HepG2 (cell line): ENCODE data around the gene MPP1. TPM values are rescaled to one million over a fixed set of nuclear protein-coding genes. Genes with fewer than 3 reads are reported as not detected.
A peak's percentile ranks its signal among the peaks of the same experiment; 100 is the strongest.

Experiments
- ATAC-seq: fragments of 200-7000 bp; cut with Tn5 transposase; 3 replicates; pipeline ENCODE4 v1.9.1; 2020; ENCODE audit warnings: mild to moderate bottlenecking, moderate library complexity
- BruUV-seq: library from RNA; stranded (reverse); fragments of 400-500 nt; replicated peaks from 2 replicates; lab custom pipeline; 2021; lab: Mats Ljungman, UMichigan
- CTCF ChIA-PET: fragments of 300-600 bp; formaldehyde crosslinking; extraction: SDS; loops from one replicate; lab custom pipeline; 2021; ENCODE audit warnings: low total read pairs, inconsistent platforms, low intra/inter-chr PET ratio; lab: Yijun Ruan, JAX
- POLR2A ChIA-PET: fragments of 350-600 bp; sonication (Branson Sonifier 250); formaldehyde crosslinking; loops from one replicate; lab custom pipeline; 2020; ENCODE audit warnings: antibody characterized with exemption, inconsistent platforms; lab: Yijun Ruan, JAX
- DNase-seq: peaks from one replicate; pipeline ENCODE4 v3.0.0-alpha.2; 2015; ENCODE audit warnings: low spot score
- FAIRE-seq: peaks from 3 replicates; lab custom pipeline; 2011; peaks lifted over from hg19 to GRCh38; lab: Jason Lieb, UNC
- H2AFZ ChIP-seq: one replicate; pipeline ENCODE4 v1.6.1; 2011; ENCODE audit warnings: low read length, inconsistent platforms
- H3K27ac ChIP-seq: fragments of 300-600 bp; 3 replicates; pipeline ENCODE4 v1.8.0; 2011; ENCODE audit warnings: mixed run types, mild to moderate bottlenecking, mixed read lengths, low read length, inconsistent platforms; ENCODE audit not compliant: insufficient read depth; ENCODE audit errors: extremely low read length
- H3K27me3 ChIP-seq, 2 experiments: fragments of 200-600 bp in 1 of 2; 2 replicates in 1 of 2; 3 replicates in 1 of 2; pipeline versions ENCODE4 v1.6.0 to v1.8.0; 2011; ENCODE audit warnings: low read length in 2 of 2, mild to moderate bottlenecking in 2 of 2, moderate library complexity in 2 of 2, inconsistent platforms in 1 of 2; ENCODE audit not compliant: insufficient read depth in 2 of 2, control insufficient read depth in 1 of 2
- H3K36me3 ChIP-seq, 2 experiments: fragments of 200-600 bp in 1 of 2; replicated peaks in 1 of 2; 2 replicates in 1 of 2; 3 replicates in 1 of 2; pipeline versions ENCODE4 v1.5.1 to v1.8.0; 2011; ENCODE audit warnings: low read length in 2 of 2, inconsistent platforms in 1 of 2; ENCODE audit not compliant: insufficient read depth in 2 of 2, control insufficient read depth in 1 of 2
- H3K4me1 ChIP-seq: 2 replicates; pipeline ENCODE4 v1.5.1; 2012; ENCODE audit warnings: low read length, inconsistent platforms; ENCODE audit not compliant: insufficient read depth
- H3K4me2 ChIP-seq: 2 replicates; pipeline ENCODE4 v1.6.0; 2011; ENCODE audit warnings: low read depth, low read length, inconsistent platforms
- H3K4me3 ChIP-seq, 3 experiments: fragments of 200-600 bp in 1 of 3; sonication (generic), shearing (Covaris generic) in 1 of 3; replicated peaks in 1 of 3; 2 replicates each; pipeline ENCODE4 v1.5.1; 2011 to 2016; ENCODE audit warnings: low read length in 3 of 3, inconsistent platforms in 2 of 3, low read depth in 2 of 3, mild to moderate bottlenecking in 2 of 3, control low read depth in 1 of 3, mixed read lengths in 1 of 3; ENCODE audit not compliant: insufficient read depth in 1 of 3
- H3K79me2 ChIP-seq: one replicate; pipeline ENCODE4 v1.6.1; 2011; ENCODE audit warnings: low read length, inconsistent platforms; ENCODE audit not compliant: insufficient read depth
- H3K9ac ChIP-seq: 2 replicates; pipeline ENCODE4 v1.6.0; 2011; ENCODE audit warnings: mild to moderate bottlenecking, low read depth, low read length, inconsistent platforms; ENCODE audit not compliant: insufficient read depth
- H3K9me3 ChIP-seq: 2 replicates; pipeline ENCODE4 v1.5.1; 2012; ENCODE audit warnings: mild to moderate bottlenecking, low read length
- H4K20me1 ChIP-seq: 2 replicates; pipeline ENCODE4 v1.6.0; 2011; ENCODE audit warnings: inconsistent platforms, mild to moderate bottlenecking, low read length, moderate library complexity; ENCODE audit not compliant: insufficient read depth
- CBX5 ChIP-seq: sonication (generic); formaldehyde crosslinking; IDR thresholded peaks from 2 replicates; pipeline ENCODE4 v1.4.0; 2020; ENCODE audit warnings: missing genetic modification reagents, borderline replicate concordance
- DNMT3B ChIP-seq: conservative IDR thresholded peaks from 2 replicates; pipeline ENCODE4 v1.6.1; 2016; ENCODE audit warnings: missing biosample characterization, control low read depth
- E2F2 ChIP-seq: sonication (generic); formaldehyde crosslinking; IDR thresholded peaks from 2 replicates; pipeline ENCODE4 v1.4.0; 2020; ENCODE audit warnings: missing genetic modification reagents, borderline replicate concordance
- HNF1A ChIP-seq, 2 experiments: sonication (generic) in 1 of 2; formaldehyde crosslinking in 1 of 2; IDR thresholded peaks; 2 replicates each; pipeline versions ENCODE4 v1.4.0 to v1.6.1; 2016 to 2020; ENCODE audit warnings: borderline replicate concordance in 1 of 2, low read depth in 1 of 2, mild to moderate bottlenecking in 1 of 2, missing genetic modification reagents in 1 of 2
- KLF12 ChIP-seq: sonication (generic); formaldehyde crosslinking; IDR thresholded peaks from 2 replicates; pipeline ENCODE4 v1.4.0; 2020; ENCODE audit warnings: missing genetic modification reagents, borderline replicate concordance
- MAFK ChIP-seq, 2 experiments: IDR thresholded peaks in 1 of 2; conservative IDR thresholded peaks in 1 of 2; 2 replicates each; pipeline ENCODE4 v1.6.1; 2011; ENCODE audit warnings: improper control_type of control experiment in 2 of 2, low read length in 2 of 2
- SP140L ChIP-seq: sonication (generic); formaldehyde crosslinking; IDR thresholded peaks from 2 replicates; pipeline ENCODE4 v1.4.0; 2020; ENCODE audit warnings: missing genetic modification reagents, borderline replicate concordance
- TAF15 ChIP-seq: fragments of 200-400 bp; formaldehyde crosslinking; IDR thresholded peaks from one replicate; pipeline ENCODE4 v1.6.1; 2018; ENCODE audit warnings: mild to moderate bottlenecking, low read depth, low read length; ENCODE audit not compliant: poor library complexity, severe bottlenecking
- ZBTB49 ChIP-seq: sonication (generic); formaldehyde crosslinking; IDR thresholded peaks from 2 replicates; pipeline ENCODE4 v1.4.0; 2020; ENCODE audit warnings: missing genetic modification reagents, borderline replicate concordance
- ZNF207 ChIP-seq: fragments of 450-650 bp; IDR thresholded peaks from 2 replicates; pipeline ENCODE4 v1.6.1; 2016; ENCODE audit warnings: antibody characterized with exemption, borderline replicate concordance
- ZNF24 ChIP-seq: fragments of 450-650 bp; IDR thresholded peaks from 2 replicates; pipeline ENCODE4 v1.6.1; 2017; ENCODE audit warnings: antibody characterized with exemption, mild to moderate bottlenecking
- ZNF572 ChIP-seq: sonication (generic); formaldehyde crosslinking; IDR thresholded peaks from 2 replicates; pipeline ENCODE4 v1.5.1; 2020; ENCODE audit warnings: mild to moderate bottlenecking, missing genetic modification reagents
- ZSCAN20 ChIP-seq: sonication (generic); formaldehyde crosslinking; IDR thresholded peaks from 2 replicates; pipeline ENCODE4 v1.4.0; 2020; ENCODE audit warnings: missing genetic modification reagents, mild to moderate bottlenecking, borderline replicate concordance
- WGBS: methylation state at CpG from one replicate; pipeline ENCODE4 v1.1.6; 2017; ENCODE audit warnings: low lambda C conversion rate; 5-methylcytosine and 5-hydroxymethylcytosine counted together
- in situ Hi-C: cut with HindIII; loops from 2 replicates; pipeline ENCODE4 v1.10.0; 2017; ENCODE audit warnings: low pct_unique_long_range_greater_than_20kb; ENCODE audit not compliant: extremely low pct_ligation_motif_present
- intact Hi-C: fragments of 100-400 bp; cut with micrococcal nuclease; formaldehyde crosslinking; loops from one replicate; pipeline ENCODE4 v1.10.0; 2022; ENCODE audit not compliant: unreplicated experiment
- polyA plus RNA-seq, 8 experiments: library from polyadenylated mRNA; depleted of rRNA in 3 of 8; stranded (reverse) in 7 of 8; unstranded in 1 of 8; fragments of >200 nt; fragmentation: Illumina TruSeq in 4 of 8; extraction: Trizol in 4 of 8; gene quantifications; 2 replicates each; pipeline versions ENCODE4 v1.2.1 to v1.2.3, GENCODE V29; 2011 to 2016; ENCODE audit warnings: low read depth in 4 of 8, missing spikeins in 1 of 8, mixed read lengths in 1 of 8; ENCODE audit not compliant: insufficient read depth in 1 of 8
- total RNA-seq, 5 experiments: library from RNA; depleted of rRNA; stranded (reverse); fragments of >200 nt; fragmentation: Illumina TruSeq; extraction: Trizol; gene quantifications; 2 replicates each; pipeline ENCODE4 v1.2.3, GENCODE V29; 2016; ENCODE audit warnings: low read depth in 1 of 5

Gene MPP1
- total and polyA plus RNA-seq, 2 of the 13 experiments (the other 11 are each of a cell fraction or from before 2014, with no cell fraction given) = 7.8 to 8.1 TPM

GRCh38 chrX:154784149-154784995 is 20.9 kb downstream of the MPP1 start:
- H3K9me3 ChIP-seq = no peaks in the 10 kb centered on the region
- H3K27me3 ChIP-seq = no peaks in the 10 kb centered on the region
- DNase-seq = no peak
- ATAC-seq = no peak
- no peaks in the 10 kb centered on the region for H3K36me3 ChIP-seq
- no peak overlapping the region for H3K4me2 ChIP-seq
- in situ Hi-C loops = no loop called here
- peaks cover 8% of the 10 kb centered on the region for H3K4me1 ChIP-seq
- H3K9ac ChIP-seq = no peak overlapping the region
- H3K4me3 ChIP-seq = no peak overlapping the region
- H4K20me1 ChIP-seq = no peaks in the 10 kb centered on the region
- FAIRE-seq = peak; percentile 30
- POLR2A ChIA-PET = no interaction called here
- no TSS peak for BruUV-seq
- H2AFZ ChIP-seq = no peak overlapping the region
- H3K79me2 ChIP-seq = no peaks in the 10 kb centered on the region
- intact Hi-C loops = no loop called here
- H3K27ac ChIP-seq = no peak overlapping the region
- WGBS = 88% methylated on average over 8 of the region's 13 CpGs
- CTCF ChIA-PET = no interaction called here
- no peak for TF ChIP-seq KLF12 (CRISPR knock-in tag)
- no peak for TF ChIP-seq CBX5 (CRISPR knock-in tag)
- TF ChIP-seq HNF1A (IDR thresholded peaks at IDR 0.05; ENCODE audit: low read depth) = no peak
- TF ChIP-seq HNF1A (CRISPR knock-in tag; IDR thresholded peaks at IDR 0.05; ENCODE audit: borderline replicate concordance) = no peak
- no peak for TF ChIP-seq ZBTB49 (CRISPR knock-in tag)
- no peak for TF ChIP-seq ZNF24
- no peak for TF ChIP-seq DNMT3B
- no peak for TF ChIP-seq SP140L
- TF ChIP-seq TAF15 = no peak
- no peak for TF ChIP-seq E2F2 (CRISPR knock-in tag)
- TF ChIP-seq ZNF207 = no peak
- no peak for TF ChIP-seq ZNF572 (CRISPR knock-in tag)
- TF ChIP-seq ZSCAN20 (CRISPR knock-in tag) = no peak
- peak; percentile 4 to 56; a peak in 2 of 4 replicates for TF ChIP-seq MAFK (conservative IDR thresholded peaks at IDR 0.05 in 1 of 2, IDR thresholded peaks at IDR 0.05 in 1 of 2; ENCODE audit: low read length in 2 of 2)
